ENCODE results near the gene ZNF512B.

DNA sequence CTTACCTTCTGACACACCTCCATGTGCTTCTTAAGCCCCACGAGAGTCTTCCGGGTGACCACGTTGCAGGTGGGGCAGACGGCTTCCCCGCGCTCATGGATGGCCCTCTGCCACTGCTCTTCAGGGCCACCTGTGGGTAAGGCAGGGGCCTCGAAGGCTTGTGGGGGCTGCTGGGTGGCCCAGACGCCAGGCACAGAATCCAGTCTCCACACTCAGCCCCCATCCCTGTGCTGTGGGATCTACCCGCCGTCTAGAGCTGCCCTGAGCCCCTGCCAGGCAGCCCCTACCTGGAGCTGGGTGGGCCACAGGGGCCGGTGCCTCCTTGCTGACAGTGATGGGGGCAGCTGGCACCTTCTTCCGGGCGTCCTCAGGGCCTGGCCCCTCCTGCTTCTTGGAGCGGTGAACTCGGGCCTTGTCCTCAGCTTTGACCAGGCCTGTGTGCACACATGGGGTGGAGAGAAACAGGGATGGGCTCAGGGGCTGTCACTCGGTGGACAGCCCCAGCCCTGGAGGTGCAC is 5.9 kb downstream of the ZNF512B start:
- TF ChIP-seq ZC3H10 (CRISPR knock-in tag; IDR thresholded peaks at IDR 0.05) (no peak), CSDC2 (CRISPR knock-in tag; IDR thresholded peaks at IDR 0.05) (no peak), TSHZ2 (CRISPR knock-in tag; IDR thresholded peaks at IDR 0.05) (no peak), ZNF8 (CRISPR knock-in tag; IDR thresholded peaks at IDR 0.05) (no peak), ZFP3 (CRISPR knock-in tag; IDR thresholded peaks at IDR 0.05) (no peak), ZFP30 (CRISPR knock-in tag; IDR thresholded peaks at IDR 0.05) (no peak), PPARA (CRISPR knock-in tag; IDR thresholded peaks at IDR 0.05; ENCODE audit: borderline replicate concordance) (no peak), ARNTL (CRISPR knock-in tag; IDR thresholded peaks at IDR 0.05; ENCODE audit: borderline replicate concordance, low read depth) (no peak), ESRRG (CRISPR knock-in tag; IDR thresholded peaks at IDR 0.05) (no peak), BACH2 (CRISPR knock-in tag; IDR thresholded peaks at IDR 0.05; ENCODE audit: borderline replicate concordance) (no peak)

Measured in SK-N-SH treated with all-trans-retinoic acid at 6 μM for 48 hours (cell line).